KBM-7 (cell line): ENCODE results near the gene MRPL10.
"Not testable (repeated sequence)": the region's sequence is repeated elsewhere in the genome, so short reads cannot be mapped to it uniquely, and the experiment has no call there.

Source experiments
- DNase-seq: peaks from one replicate; pipeline ENCODE4 v3.0.0-alpha.2; 2015
- in situ Hi-C: fragments of 300-500 bp; cut with MboI; formaldehyde crosslinking; loops from 2 replicates; pipeline ENCODE4 v1.14.3; 2020; ENCODE audit warnings: low sequenced_read_pairs, low pct_unique_long_range_greater_than_20kb, mixed read lengths

MRPL10 gene

DNA sequence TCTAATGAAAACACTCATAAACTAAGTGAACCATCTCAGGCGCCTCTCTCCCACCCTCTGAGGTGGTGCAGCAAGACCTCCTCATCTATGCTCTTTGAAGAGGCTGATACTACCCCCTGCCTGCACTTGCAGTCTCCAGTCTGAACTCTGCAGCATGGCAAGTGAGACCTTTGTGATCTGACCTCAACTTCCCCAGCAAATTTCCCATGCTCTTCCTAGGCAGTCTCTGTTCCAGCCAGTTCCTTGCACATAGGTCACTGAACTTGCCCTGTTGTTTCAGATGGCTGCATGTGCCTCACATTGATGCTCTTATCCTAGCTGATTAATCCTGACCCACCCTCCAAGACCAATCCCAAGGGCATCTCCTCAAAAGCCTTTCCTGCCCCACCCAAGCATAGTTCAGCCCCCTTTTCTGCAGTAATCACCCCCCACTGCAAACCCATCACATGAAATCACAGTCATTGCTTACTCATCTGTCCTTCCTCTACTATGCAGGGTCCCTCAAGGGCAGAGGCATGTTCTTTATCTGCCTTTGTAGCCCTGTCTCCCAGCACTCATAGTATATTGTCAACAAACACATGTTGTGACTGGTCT lies 56.3 kb downstream of the MRPL10 start:
- in situ Hi-C loops = no loop called here
- DNase-seq = no peak

DNA sequence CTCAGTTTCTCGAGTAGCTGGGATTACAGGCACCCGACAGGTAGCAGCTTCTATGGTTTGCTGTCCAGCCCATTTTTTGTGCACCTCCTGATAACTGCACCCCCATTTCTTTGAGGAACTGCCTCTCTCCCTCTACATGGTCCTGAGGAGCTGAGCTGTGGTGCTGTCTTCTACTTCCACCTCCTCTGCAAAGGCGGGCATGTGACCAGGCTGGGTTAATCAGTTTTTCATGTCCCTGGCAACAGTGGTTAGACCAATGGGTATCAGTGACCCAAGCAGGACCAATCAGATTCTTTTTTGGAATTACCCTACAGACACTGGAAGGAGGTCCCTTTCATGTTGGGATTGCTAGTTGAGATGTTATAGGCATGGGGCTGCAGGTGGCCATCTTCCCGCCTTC lies 57.0 kb downstream of the MRPL10 start:
- in situ Hi-C loops = no loop called here
- DNase-seq = no peak

DNA sequence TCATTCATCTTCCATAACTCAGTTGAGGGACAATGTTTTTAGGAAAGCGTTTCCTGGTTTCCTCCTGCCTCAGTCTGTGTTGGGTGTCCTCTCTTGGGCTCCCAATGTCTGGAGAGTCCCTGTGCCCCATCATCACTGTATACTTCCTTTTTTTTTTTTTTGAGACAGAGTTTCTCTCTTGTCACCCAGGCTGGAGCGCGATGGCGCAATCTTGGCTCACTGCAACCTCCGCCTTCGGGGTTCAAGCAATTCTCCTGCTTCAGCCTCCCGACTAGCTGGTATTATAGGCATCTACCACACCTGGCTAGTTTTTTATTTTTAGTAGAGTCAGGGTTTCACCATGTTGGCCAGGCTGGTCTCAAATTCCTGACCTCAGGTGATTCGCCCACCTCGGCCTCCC lies 57.7 kb downstream of the MRPL10 start:
- in situ Hi-C loops, DNase-seq: not testable (repeated sequence)
